ENCODE data around the gene F11R.
"Not testable (repeated sequence)": the region's sequence is repeated elsewhere in the genome, so short reads cannot be mapped to it uniquely, and the experiment has no call there.

F11R gene

DNA sequence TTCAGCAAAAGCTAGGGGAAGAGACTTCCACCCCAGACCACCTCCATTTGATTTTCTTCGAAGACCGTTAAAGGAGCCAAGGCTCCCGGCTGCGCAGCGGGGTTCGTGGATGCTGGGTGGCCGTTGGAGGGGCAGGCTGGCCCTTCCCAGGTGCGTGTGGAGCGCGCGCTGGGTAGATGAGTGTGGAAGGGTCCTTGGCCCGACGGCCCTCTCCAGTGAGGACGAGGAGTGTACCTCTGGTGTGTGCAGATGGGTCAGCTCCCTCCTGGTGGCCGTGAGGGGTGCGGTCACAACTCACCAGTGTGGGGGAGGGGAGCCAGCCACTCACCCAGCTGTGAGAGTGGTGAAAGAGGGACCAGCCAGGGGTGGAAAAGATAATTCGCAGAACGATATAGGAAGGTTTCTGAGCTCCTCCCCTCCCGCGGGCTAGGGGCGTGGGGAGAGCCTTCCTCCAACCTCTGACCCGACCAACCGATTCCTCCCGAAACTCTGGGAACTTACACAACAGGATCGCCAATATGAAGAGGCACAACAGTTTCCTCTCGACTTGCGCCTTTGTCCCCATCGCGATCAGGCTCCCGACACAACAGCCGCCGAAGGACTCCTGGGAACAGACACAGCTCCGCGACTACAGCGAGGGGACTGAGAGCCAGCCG is at the start of gene F11R:
F11R (minus strand) TSS at position 644 of the 656 bp plus-strand sequence; CDS start at position 565, 79 bp downstream.
- DNase-seq, result peak; percentile 66

DNA sequence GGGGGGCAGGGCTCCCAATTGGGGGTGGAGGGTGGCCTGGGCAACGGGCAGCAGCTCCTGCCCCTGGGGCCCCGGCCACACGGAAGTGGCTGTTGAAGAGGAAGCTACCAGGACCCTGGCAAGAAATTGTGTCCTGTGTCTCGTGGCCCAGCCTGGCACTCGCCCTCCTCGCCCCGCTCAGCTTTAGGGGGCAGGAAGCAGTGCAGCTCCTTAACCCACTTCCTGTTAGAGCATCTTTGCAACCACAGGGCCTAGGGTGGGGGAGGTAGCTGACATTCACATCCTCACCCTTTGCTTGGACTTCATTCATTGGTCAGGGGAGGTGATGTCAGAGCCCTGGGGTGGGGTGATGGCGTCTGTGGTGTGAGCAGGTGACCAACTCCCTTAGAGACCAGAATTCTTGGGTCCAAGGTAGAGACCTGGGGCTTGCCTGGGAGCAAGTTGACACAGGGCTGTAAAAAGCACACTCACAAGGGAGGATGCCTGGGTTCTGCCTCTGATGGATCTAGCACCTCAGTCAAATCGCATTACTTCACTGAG is 48.8 kb upstream of the F11R start, which contains the start of gene ARHGAP30:
ARHGAP30 (minus strand) TSS at position 161 of the 540 bp plus-strand sequence. CDS start 267 bp downstream, outside the sequence.
- no peak for DNase-seq

GRCh38 chr1:161069241-161069640 is 48.3 kb upstream of the F11R start:
- no peak for DNase-seq

- DNase-seq, result no peak
Observed at GRCh38 chr1:161068306-161069234, 47.6 kb upstream of the F11R start.

DNA sequence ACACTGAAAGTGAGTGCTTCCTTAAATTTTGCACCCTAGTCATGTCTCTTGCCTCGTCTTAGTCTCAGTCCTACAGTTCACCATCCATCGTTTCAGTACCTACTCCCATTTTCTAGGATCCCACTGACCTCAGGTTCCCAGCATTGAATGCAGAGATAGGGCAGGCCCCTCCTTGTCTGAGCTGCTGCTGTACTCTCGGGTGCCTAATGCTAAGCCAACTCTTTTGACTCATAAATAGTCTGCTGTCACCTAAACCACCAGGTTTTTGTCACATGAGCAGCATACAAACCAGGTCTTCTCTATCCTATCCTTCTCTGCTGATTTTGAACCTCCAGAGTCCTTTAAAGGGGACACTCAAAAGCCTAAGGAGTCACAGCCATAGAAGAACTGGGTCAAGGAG is 45.7 kb upstream of the F11R start:
- DNase-seq, result no peak

DNA sequence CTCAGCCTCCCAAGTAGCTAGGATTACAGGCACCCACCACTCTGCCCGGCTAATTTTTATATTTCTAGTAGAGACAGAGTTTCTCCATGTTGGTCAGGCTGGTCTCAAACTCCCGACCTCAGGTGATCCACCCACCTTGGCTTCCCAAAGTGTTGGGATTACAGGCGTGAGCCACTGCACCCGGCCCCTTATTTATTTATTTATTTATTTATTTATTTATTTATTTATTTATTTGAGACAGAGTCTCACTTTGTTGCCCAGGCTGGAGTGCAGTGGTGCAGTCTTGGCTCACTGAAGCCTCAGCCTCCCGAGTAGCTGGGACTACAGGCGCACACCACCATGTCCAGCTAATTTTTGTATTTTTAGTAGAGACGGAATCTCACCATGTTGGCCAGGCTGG is 44.7 kb upstream of the F11R start:
- DNase-seq, result not testable (repeated sequence)

DNA sequence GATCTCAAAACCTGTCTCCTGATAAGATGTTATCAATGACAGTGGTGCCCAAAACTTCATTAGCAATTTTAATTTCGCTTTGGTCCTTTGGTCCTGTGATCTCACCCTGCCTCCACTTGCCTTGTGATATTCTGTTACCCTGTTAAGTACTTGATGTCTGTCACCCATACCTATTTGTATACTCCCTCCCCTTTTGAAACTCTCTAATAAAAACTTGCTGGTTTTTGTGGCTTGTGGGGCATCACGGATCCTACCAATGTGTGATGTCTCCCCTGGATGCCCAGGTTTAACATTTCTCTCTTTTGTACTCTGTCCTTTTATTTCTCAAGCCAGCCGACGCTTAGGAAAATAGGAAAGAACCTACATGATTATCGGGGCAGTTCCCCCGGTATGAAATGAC is 43.0 kb upstream of the F11R start:
- DNase-seq, result not testable (repeated sequence)

GRCh38 chr1:161061419-161061818 is 40.5 kb upstream of the F11R start:
- DNase-seq, result no peak

DNA sequence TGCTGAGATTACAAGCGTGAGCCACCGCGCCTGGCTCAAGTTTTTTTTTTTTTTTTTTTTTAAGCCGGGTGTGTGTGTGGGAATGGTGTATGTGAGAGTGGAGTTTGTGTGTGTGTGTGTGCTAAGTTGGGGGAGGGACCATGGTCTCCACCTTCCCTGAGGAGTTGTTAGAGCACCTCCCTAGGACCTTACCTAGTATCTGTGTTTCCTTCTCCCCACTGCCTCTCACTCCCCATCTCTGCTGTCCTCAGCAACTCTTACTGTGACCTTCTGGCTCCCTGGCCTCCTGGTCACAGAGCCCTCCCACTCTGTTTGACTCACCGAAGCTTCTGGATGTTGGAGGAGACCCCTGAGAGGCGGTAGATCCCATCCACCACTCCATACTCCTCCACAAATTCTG is 38.3 kb upstream of the F11R start:
- DNase-seq, result no peak

DNA sequence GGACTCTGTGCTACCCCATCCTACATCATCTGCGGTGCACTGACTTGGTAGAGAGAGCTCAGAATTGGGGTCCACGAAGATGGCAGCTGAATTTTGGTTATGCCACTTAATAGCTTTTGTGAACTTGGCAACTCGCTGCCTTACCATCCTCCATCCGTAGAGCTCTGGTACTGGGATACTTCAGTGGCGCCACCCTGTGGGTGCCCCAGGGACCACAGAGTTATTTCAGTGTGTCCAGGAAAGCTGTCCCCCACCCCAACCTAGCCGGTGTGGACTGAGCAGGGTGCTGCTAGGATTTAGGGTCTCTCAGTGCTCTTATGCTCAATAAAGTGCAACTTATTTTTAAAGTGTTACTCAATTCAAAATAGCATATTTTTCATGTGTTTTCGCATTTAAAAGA is 33.9 kb upstream of the F11R start:
- no peak for DNase-seq

GRCh38 chr1:161054232-161054631 is 33.3 kb upstream of the F11R start:
- no peak for DNase-seq

- no peak for DNase-seq
Observed at GRCh38 chr1:161052899-161053298, 31.9 kb upstream of the F11R start.

GRCh38 chr1:161051219-161051618 is 30.3 kb upstream of the F11R start:
- DNase-seq, result no peak

DNA sequence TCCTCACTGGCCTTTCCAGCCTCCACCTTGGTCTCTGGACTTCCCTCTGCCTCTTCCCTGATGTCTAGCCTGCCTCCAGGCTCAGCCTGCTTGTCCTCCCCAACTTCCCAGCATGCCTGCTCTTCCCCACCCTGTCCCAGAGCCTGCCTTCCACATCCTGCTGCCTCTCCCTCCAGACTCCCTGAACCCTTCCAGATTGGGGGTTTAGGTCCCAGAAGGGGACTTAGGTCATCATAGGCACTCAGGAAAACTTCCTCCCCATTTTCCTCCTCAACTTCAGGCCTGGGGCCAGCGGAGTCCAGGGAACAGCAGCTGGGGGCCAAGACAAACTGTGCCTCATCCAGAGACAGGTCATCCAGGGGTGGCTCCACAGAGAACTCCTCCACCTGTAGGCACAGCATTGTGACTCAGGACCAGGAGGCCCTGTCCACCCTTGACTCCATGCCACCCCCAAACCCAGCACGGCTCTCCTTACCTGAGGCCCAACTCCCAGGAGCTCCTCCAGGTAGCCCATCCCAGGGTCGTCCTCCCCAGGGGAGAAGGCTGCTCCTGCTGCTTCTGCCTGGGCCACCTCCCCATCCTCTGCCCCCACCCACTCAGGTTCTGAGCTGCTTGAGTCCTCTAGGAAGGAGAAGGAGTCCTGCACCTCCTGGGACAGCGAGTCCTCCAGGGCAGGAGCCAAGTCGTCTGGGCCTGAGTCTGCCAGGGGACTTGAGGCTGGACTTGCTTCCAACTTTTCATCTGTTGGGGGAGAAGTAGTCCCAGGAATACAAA is 28.2 kb upstream of the F11R start:
- no peak for DNase-seq

DNA sequence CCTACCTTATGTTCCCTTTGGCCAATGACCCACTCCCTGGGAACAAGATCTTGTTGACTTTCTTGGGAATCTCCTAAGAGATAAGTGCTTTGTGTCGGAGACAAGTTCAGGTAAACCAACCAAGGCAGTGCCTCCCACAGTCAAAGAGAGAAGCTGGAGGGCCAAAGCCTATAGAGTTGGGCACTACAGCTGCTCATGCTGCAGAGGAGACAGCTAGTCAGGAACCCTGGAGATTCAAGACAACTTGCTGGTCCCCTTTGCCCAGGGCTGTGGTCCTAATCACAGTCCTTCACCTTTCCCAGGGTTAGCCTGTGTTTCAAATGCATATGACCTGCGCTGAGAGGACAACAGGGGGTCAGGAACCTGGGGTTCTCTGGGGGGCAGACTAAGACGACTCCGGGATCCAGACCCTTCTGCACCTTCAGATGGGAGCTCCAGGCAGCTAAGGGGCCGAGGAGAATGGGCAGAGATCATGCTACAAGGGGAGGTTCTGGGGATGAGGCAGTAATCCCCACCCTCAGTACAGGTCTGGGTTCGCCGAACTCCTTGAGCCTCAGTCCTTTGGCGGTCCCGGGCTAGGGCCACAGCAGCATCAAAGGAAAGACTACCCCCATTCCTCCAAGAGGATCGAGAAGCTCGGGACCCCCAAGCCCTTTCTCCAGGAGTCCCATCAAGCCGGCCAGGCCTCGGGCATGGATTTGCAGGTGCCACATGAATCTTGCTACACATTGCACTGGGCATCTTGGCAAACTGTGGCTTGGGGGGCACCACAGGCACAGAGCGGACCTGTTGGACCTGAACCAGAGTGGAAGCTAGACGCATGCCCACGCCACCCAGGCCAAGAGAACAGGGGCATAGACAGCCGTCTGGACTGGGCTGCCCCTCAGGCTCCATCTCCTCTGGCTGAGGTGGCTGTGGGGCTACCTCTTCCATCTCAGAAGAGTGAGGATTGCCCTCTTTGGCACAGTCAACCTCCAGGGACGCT is 26.8 kb upstream of the F11R start:
- DNase-seq, result no peak

GRCh38 chr1:161046605-161047228 is 25.8 kb upstream of the F11R start:
- no peak for DNase-seq

DNA sequence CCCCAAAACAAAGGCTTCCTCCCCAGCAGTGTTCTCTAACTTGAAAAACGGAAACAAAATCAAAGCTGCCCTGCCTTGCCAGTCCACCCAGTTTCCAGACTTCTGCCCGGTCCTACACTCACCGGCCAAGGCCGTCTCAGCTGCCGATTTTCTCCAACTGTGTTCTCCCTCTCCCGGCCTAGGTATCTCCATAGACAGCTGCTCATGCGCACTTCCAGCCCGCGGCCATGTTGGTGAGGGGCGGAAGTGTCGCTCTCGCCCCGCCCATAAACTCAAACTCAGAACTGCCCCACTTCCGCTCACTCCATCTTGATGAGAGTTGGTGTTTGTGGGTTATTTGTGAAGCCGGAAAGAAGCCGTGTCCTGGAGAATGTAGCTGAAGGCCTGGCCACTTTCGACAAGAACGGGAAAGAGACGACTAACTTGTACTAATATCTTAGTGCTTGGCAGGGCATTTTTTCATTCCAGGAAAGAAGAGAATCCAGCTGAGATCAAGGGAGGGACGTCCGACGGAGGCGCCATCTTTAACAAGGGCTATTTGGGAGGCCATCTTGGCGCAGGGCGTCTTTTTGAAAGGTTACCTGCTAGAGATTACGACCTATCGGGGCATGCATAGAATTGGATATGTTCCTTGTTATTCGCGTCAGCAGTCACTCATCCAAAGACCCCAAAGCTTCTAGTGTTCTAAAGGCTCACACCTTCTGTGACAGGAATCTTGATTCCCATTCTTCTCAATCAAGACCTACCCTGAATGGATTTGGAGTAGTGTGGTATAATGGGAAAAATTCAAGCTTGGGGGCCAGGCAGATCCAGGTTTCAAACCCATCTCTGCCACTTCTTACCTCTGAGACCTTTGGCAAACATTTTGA is 25.0 kb upstream of the F11R start, which contains the start of gene USF1:
USF1 (minus strand) TSS at position 242 of the 869 bp plus-strand sequence. CDS start 2,702 bp downstream, outside the sequence.
- peak; percentile 92 for DNase-seq

- DNase-seq, result peak; percentile 27
Observed at GRCh38 chr1:161044908-161045735, 24.2 kb upstream of the F11R start.

- no peak for DNase-seq
Observed at GRCh38 chr1:161044535-161044907, 23.6 kb upstream of the F11R start.
